Measurements from ENCODE around the gene OR52E6.

DNA sequence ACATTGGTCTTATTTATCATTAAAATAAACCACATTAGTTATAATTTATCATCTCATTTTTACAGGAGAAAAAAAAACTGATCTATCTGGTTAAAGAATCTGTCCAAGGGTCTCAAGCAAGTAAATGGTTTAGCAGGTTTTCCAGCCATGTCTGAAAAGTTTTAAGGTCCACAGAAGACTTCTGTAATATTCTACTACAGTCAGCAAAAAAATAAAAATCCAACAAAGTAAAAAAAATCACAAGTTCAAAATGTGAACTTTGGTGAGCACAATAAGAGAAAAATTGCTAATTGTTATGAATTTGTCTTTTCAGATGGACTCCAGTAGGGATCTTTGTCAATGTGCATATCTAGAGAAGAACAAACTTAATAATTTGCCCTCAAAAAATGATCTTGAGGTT, 40.1 kb upstream of the OR52E6 start:
- TF ChIP-seq CTCF (IDR thresholded peaks at IDR 0.05) (no peak), EP300 (IDR thresholded peaks at IDR 0.05) (no peak), RFX5 (IDR thresholded peaks at IDR 0.05) (no peak), BCL3 (IDR thresholded peaks at IDR 0.05) (no peak), ZFP36 (IDR thresholded peaks at IDR 0.05; ENCODE audit: borderline replicate concordance, partially characterized antibody) (no peak), RCOR1 (IDR thresholded peaks at IDR 0.05; ENCODE audit: low read depth, low read length) (no peak), TFCP2L1 (CRISPR knock-in tag; IDR thresholded peaks at IDR 0.05) (no peak), CHD2 (IDR thresholded peaks at IDR 0.05; ENCODE audit: low read length, partially characterized antibody) (no peak), ZSCAN20 (CRISPR knock-in tag; IDR thresholded peaks at IDR 0.05) (no peak), CEBPB (IDR thresholded peaks at IDR 0.05) (no peak), NR3C1 (IDR thresholded peaks at IDR 0.05) (no peak), HEYL (CRISPR knock-in tag; IDR thresholded peaks at IDR 0.05) (no peak), EHMT2 (IDR thresholded peaks at IDR 0.05; ENCODE audit: low read depth) (no peak)
- TF ChIP-seq, protein P1, sequence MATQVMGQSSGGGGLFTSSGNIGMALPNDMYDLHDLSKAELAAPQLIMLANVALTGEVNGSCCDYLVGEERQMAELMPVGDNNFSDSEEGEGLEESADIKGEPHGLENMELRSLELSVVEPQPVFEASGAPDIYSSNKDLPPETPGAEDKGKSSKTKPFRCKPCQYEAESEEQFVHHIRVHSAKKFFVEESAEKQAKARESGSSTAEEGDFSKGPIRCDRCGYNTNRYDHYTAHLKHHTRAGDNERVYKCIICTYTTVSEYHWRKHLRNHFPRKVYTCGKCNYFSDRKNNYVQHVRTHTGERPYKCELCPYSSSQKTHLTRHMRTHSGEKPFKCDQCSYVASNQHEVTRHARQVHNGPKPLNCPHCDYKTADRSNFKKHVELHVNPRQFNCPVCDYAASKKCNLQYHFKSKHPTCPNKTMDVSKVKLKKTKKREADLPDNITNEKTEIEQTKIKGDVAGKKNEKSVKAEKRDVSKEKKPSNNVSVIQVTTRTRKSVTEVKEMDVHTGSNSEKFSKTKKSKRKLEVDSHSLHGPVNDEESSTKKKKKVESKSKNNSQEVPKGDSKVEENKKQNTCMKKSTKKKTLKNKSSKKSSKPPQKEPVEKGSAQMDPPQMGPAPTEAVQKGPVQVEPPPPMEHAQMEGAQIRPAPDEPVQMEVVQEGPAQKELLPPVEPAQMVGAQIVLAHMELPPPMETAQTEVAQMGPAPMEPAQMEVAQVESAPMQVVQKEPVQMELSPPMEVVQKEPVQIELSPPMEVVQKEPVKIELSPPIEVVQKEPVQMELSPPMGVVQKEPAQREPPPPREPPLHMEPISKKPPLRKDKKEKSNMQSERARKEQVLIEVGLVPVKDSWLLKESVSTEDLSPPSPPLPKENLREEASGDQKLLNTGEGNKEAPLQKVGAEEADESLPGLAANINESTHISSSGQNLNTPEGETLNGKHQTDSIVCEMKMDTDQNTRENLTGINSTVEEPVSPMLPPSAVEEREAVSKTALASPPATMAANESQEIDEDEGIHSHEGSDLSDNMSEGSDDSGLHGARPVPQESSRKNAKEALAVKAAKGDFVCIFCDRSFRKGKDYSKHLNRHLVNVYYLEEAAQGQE (IDR thresholded peaks at IDR 0.05), result no peak
